Ishikawa (cell line): ENCODE results near the gene RET.

Experiments
- CEBPB ChIP-seq: IDR thresholded peaks from 2 replicates; pipeline ENCODE4 v1.6.1; 2012
- CREB1 ChIP-seq: IDR thresholded peaks from 2 replicates; pipeline ENCODE4 v1.6.1; 2012; ENCODE audit warnings: low read depth
- EGR1 ChIP-seq: IDR thresholded peaks from 2 replicates; pipeline ENCODE4 v1.6.1; 2012
- EP300 ChIP-seq: IDR thresholded peaks from 2 replicates; pipeline ENCODE4 v1.6.1; 2012; ENCODE audit warnings: borderline replicate concordance
- FOXM1 ChIP-seq: IDR thresholded peaks from 2 replicates; pipeline ENCODE4 v1.6.1; 2012; ENCODE audit warnings: low read depth, borderline replicate concordance
- NFIC ChIP-seq: IDR thresholded peaks from 2 replicates; pipeline ENCODE4 v1.6.1; 2012
- RAD21 ChIP-seq: IDR thresholded peaks from 2 replicates; pipeline ENCODE4 v1.6.1; 2012; ENCODE audit warnings: low read depth
- TAF1 ChIP-seq: IDR thresholded peaks from 2 replicates; pipeline ENCODE4 v1.6.1; 2012; ENCODE audit warnings: low read depth, mild to moderate bottlenecking
- TCF12 ChIP-seq: IDR thresholded peaks from 2 replicates; pipeline ENCODE4 v1.6.1; 2012; ENCODE audit warnings: low read depth
- TEAD4 ChIP-seq: IDR thresholded peaks from 2 replicates; pipeline ENCODE4 v1.6.1; 2012
- YY1 ChIP-seq: IDR thresholded peaks from 2 replicates; pipeline ENCODE4 v1.6.1; 2012; ENCODE audit warnings: low read depth
- ZBTB7A ChIP-seq: IDR thresholded peaks from 2 replicates; pipeline ENCODE4 v1.6.1; 2012; ENCODE audit warnings: low read depth
- TF ChIP-seq, protein P1 (sequence below): IDR thresholded peaks from 2 replicates; pipeline ENCODE4 v1.6.1; 2012; ENCODE audit warnings: low read depth, mild to moderate bottlenecking
- TF ChIP-seq, protein P2 (sequence below): IDR thresholded peaks from 2 replicates; pipeline ENCODE4 v1.6.1; 2012
- TF ChIP-seq, protein P3 (sequence below): IDR thresholded peaks from 2 replicates; pipeline ENCODE4 v1.6.1; 2012

Gene RET

DNA sequence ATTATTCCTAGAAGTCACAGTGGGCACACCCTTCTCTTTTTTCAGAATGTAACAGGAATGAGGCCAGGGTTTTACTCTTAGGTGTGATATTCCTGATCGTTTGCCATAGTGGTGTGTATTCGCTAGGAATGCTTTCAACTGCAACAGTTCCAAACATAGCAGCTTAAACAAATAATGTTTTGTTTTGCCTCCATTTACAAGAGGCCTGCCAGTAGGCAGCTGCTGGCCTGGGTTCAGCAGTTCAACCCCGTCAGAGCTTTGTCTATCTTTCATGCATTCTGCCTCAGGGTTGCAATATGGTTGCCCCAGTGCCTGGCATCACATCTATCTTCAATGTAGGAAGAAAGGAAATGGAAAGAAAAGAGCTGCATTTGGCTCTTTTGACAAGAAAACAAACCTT, 21.7 kb upstream of the RET start:
- TF ChIP-seq TCF12, result no peak
- TF ChIP-seq CREB1, result no peak
- TF ChIP-seq ZBTB7A, result no peak
- no peak for TF ChIP-seq CEBPB
- TF ChIP-seq FOXM1, result no peak

DNA sequence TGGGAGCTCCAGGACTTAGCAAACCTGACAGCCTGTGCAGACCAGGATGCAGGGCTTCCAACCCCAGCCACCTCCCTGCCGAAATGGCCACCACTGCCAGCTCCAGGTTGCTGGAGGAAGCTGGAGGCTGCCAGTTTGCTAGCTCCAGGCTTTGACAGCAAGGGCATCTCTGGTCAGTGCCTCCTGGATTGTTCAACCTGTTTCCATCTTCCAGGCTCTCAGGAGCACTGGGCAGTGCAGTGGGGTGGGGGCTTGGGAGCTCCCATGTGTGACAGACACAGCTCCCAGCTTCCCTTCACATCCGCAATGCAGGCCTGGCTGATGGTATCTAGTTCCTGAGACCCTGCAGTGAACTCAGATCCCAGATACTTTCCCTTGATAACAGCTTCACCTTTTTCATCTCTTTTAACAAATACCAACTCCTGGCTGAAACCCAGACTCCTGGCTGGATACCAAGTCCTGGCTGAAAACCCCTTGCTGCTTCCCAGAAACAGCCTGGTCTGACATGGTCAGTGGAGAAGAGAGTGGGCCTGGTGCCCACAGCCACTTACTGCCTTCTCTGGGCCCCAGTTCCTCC, 20.8 kb upstream of the RET start:
- no peak for TF ChIP-seq TAF1
- TF ChIP-seq FOXM1, result no peak
- no peak for TF ChIP-seq EP300
- no peak for TF ChIP-seq CEBPB
- TF ChIP-seq, protein P1, sequence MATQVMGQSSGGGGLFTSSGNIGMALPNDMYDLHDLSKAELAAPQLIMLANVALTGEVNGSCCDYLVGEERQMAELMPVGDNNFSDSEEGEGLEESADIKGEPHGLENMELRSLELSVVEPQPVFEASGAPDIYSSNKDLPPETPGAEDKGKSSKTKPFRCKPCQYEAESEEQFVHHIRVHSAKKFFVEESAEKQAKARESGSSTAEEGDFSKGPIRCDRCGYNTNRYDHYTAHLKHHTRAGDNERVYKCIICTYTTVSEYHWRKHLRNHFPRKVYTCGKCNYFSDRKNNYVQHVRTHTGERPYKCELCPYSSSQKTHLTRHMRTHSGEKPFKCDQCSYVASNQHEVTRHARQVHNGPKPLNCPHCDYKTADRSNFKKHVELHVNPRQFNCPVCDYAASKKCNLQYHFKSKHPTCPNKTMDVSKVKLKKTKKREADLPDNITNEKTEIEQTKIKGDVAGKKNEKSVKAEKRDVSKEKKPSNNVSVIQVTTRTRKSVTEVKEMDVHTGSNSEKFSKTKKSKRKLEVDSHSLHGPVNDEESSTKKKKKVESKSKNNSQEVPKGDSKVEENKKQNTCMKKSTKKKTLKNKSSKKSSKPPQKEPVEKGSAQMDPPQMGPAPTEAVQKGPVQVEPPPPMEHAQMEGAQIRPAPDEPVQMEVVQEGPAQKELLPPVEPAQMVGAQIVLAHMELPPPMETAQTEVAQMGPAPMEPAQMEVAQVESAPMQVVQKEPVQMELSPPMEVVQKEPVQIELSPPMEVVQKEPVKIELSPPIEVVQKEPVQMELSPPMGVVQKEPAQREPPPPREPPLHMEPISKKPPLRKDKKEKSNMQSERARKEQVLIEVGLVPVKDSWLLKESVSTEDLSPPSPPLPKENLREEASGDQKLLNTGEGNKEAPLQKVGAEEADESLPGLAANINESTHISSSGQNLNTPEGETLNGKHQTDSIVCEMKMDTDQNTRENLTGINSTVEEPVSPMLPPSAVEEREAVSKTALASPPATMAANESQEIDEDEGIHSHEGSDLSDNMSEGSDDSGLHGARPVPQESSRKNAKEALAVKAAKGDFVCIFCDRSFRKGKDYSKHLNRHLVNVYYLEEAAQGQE, result no peak
- TF ChIP-seq, protein P2, sequence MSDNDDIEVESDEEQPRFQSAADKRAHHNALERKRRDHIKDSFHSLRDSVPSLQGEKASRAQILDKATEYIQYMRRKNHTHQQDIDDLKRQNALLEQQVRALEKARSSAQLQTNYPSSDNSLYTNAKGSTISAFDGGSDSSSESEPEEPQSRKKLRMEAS, result no peak
- no peak for TF ChIP-seq NFIC
- TF ChIP-seq YY1, result no peak
- no peak for TF ChIP-seq EGR1

DNA sequence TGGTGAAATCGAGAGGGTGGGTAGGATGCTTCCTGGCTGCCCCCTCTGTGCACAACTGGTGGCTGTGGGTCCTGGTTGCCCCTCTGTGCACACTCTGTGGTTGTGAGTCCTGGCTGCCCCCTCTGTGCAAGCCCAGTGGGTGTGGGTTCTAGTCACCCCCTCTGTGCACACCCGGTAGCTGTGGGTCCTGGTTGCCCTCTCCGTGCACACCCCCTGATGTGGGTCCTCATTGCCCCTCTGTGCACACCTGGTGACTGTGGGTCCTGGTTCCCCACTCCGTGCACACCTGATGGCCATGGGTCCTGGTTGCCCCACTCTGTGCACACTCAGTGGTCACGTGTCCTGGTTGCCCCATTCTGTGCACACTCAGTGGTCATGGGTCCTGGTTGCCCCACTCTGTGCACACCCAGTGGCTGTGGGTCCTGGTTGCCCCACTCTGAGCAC, 20.3 kb upstream of the RET start:
- TF ChIP-seq, protein P1, result no peak
- TF ChIP-seq, protein P3, sequence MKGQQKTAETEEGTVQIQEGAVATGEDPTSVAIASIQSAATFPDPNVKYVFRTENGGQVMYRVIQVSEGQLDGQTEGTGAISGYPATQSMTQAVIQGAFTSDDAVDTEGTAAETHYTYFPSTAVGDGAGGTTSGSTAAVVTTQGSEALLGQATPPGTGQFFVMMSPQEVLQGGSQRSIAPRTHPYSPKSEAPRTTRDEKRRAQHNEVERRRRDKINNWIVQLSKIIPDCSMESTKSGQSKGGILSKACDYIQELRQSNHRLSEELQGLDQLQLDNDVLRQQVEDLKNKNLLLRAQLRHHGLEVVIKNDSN, result no peak
- TF ChIP-seq YY1, result no peak
- TF ChIP-seq ZBTB7A, result no peak
- no peak for TF ChIP-seq CEBPB
- no peak for TF ChIP-seq EP300
- no peak for TF ChIP-seq TAF1
- TF ChIP-seq NFIC, result no peak
- TF ChIP-seq FOXM1, result no peak
- TF ChIP-seq TEAD4, result no peak
- TF ChIP-seq CREB1, result no peak
- no peak for TF ChIP-seq TCF12
- TF ChIP-seq, protein P2, result no peak
- no peak for TF ChIP-seq EGR1
- no peak for TF ChIP-seq RAD21

DNA sequence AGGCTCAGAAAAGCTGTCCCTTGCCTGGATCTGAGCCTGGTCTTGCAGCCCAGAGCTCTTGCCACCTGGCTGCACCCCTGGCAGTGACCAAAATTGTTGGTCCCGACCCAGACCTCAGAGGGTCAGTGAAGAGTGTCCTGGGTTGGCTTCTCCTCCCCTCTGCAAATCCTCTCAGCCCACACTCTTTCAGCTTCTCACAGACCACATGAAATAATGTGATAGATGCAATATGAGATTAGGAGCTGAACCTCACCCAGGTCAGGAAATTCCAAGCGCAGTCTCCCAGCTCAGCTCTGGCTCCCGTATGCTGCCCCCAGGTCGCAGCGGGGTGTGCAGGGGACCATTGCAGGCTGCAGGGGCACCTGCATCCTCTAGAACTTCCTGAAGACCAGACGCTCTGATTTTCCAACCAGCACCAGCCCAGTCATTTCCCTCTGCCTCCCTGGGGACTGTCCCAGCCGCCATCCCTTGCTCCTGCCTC, 19.6 kb upstream of the RET start:
- TF ChIP-seq CEBPB (no peak), EGR1 (no peak), TCF12 (no peak), ZBTB7A (no peak), TAF1 (no peak), TEAD4 (no peak), EP300 (no peak), CREB1 (no peak), FOXM1 (no peak), NFIC (no peak), YY1 (no peak), RAD21 (no peak)
- TF ChIP-seq, protein P2, result no peak
- TF ChIP-seq, protein P1, result no peak
- TF ChIP-seq, protein P3, result no peak
